HUDEP-2 (cell line): ENCODE results near the gene SYS1.

ENCODE experiments used
- DNase-seq, 76 experiments: peaks; one replicate each; lab custom pipeline; 2025; ENCODE audit not compliant: unreplicated experiment in 76 of 76; lab: John Stamatoyannopoulos, UW

The SYS1 gene

GRCh38 chr20:45374966-45375365 is 12.0 kb downstream of the SYS1 start:
- no peak for DNase-seq

GRCh38 chr20:45377269-45377668 is 14.3 kb downstream of the SYS1 start:
- no peak for DNase-seq

- no peak for DNase-seq
These were observed 15.2 kb downstream of the SYS1 start, which contains the start of gene TP53TG5 for GRCh38 chr20:45378191-45378590. TP53TG5 (minus strand) TSS chr20:45378325; CDS start chr20:45378236, 89 bp downstream.

GRCh38 chr20:45387274-45387673 is 24.3 kb downstream of the SYS1 start:
- DNase-seq = no peak

GRCh38 chr20:45390931-45391330 is 28.0 kb downstream of the SYS1 start:
- DNase-seq = no peak

GRCh38 chr20:45391559-45391958 is 28.6 kb downstream of the SYS1 start:
- DNase-seq = no peak

GRCh38 chr20:45392733-45393132 is 29.8 kb downstream of the SYS1 start:
- DNase-seq = peak in 2 of 76 experiments; percentile 5 to 9

GRCh38 chr20:45394221-45395113 is 31.5 kb downstream of the SYS1 start:
- no peak for DNase-seq

GRCh38 chr20:45395114-45395415 is 32.1 kb downstream of the SYS1 start:
- no peak for DNase-seq

- DNase-seq = no peak
These were observed 36.1 kb downstream of the SYS1 start for GRCh38 chr20:45399018-45399417.

GRCh38 chr20:45400346-45401031 is 37.5 kb downstream of the SYS1 start:
- DNase-seq = no peak

GRCh38 chr20:45402946-45403345 is 40.0 kb downstream of the SYS1 start:
- no peak for DNase-seq

GRCh38 chr20:45404438-45404837 is 41.5 kb downstream of the SYS1 start:
- no peak for DNase-seq

GRCh38 chr20:45405571-45406259 is 42.8 kb downstream of the SYS1 start:
- DNase-seq = peak in 27 of 76 experiments; percentile 8 to 68 (median 24)

GRCh38 chr20:45406260-45407066 is 43.5 kb downstream of the SYS1 start:
- peak in 20 of 76 experiments; percentile 11 to 51 (median 32) for DNase-seq

- DNase-seq = no peak
These were observed 44.2 kb downstream of the SYS1 start for GRCh38 chr20:45407067-45407745.

GRCh38 chr20:45407783-45408645 is 45.1 kb downstream of the SYS1 start, which contains the start of gene DBNDD2:
DBNDD2 (plus strand) TSS chr20:45408289; CDS start chr20:45408468, 179 bp downstream.
- peak in 6 of 76 experiments; percentile 12 to 40 (median 16) for DNase-seq

GRCh38 chr20:45408646-45409213 is 45.8 kb downstream of the SYS1 start:
- no peak for DNase-seq
